ENCODE results near the gene CLSTN1. TPM values are rescaled to one million over a fixed set of nuclear protein-coding genes. Genes with fewer than 3 reads are reported as not detected.
"Not testable (repeated sequence)": the region's sequence is repeated elsewhere in the genome, so short reads cannot be mapped to it uniquely, and the experiment has no call there.

Gene CLSTN1
- total RNA-seq, 1 donor from 2014 or later, result 126 TPM

- H3K4me3 Mint-ChIP-seq (ENCODE audit: unreplicated experiment), result no peak overlapping the region
- peak; percentile 57 for DNase-seq (ENCODE audit: low spot score)
- peaks cover 5% of the 10 kb centered on the region for H3K36me3 Mint-ChIP-seq (ENCODE audit: low read depth)
- peaks cover 27% of the 10 kb centered on the region for H3K4me1 Mint-ChIP-seq (ENCODE audit: low read depth)
- peak overlapping the region; percentile 54 for H3K27ac Mint-ChIP-seq (ENCODE audit: unreplicated experiment)
- H3K27me3 Mint-ChIP-seq (ENCODE audit: low read depth), result no peaks in the 10 kb centered on the region
- no peak for TF ChIP-seq CTCF (IDR thresholded peaks at IDR 0.05)
- H3K9me3 Mint-ChIP-seq (ENCODE audit: low read depth), result no peaks in the 10 kb centered on the region
These were observed 55.6 kb downstream of the CLSTN1 start for GRCh38 chr1:9767964-9768668.

GRCh38 chr1:9766759-9767442, 56.9 kb downstream of the CLSTN1 start:
- peak; percentile 46 for DNase-seq (ENCODE audit: low spot score)
- H3K4me3 Mint-ChIP-seq (ENCODE audit: unreplicated experiment), result no peak overlapping the region
- H3K4me1 Mint-ChIP-seq (ENCODE audit: low read depth), result peaks cover 27% of the 10 kb centered on the region
- H3K27me3 Mint-ChIP-seq (ENCODE audit: low read depth), result no peaks in the 10 kb centered on the region
- no peaks in the 10 kb centered on the region for H3K9me3 Mint-ChIP-seq (ENCODE audit: low read depth)
- peak overlapping the region; percentile 94 for H3K27ac Mint-ChIP-seq (ENCODE audit: unreplicated experiment)
- no peaks in the 10 kb centered on the region for H3K36me3 Mint-ChIP-seq (ENCODE audit: low read depth)
- TF ChIP-seq CTCF (IDR thresholded peaks at IDR 0.05), result no peak

- Mint-ChIP-seq H3K27me3 (ENCODE audit: low read depth) (no peaks in the 10 kb centered on the region), H3K4me1 (ENCODE audit: low read depth) (peaks cover 27% of the 10 kb centered on the region), H3K9me3 (ENCODE audit: low read depth) (no peaks in the 10 kb centered on the region), H3K27ac (ENCODE audit: unreplicated experiment) (no peak overlapping the region), H3K36me3 (ENCODE audit: low read depth) (no peaks in the 10 kb centered on the region), H3K4me3 (ENCODE audit: unreplicated experiment) (no peak overlapping the region)
- peak; percentile 8 for DNase-seq (ENCODE audit: low spot score)
- no peak for TF ChIP-seq CTCF (IDR thresholded peaks at IDR 0.05)
These were observed 59.2 kb downstream of the CLSTN1 start for GRCh38 chr1:9764550-9764949.

GRCh38 chr1:9763914-9764313, 59.9 kb downstream of the CLSTN1 start:
- no peak for DNase-seq (ENCODE audit: low spot score)
- Mint-ChIP-seq H3K4me3 (ENCODE audit: unreplicated experiment) (no peak overlapping the region), H3K27ac (ENCODE audit: unreplicated experiment) (peak overlapping the region; percentile 32), H3K27me3 (ENCODE audit: low read depth) (no peaks in the 10 kb centered on the region), H3K9me3 (ENCODE audit: low read depth) (no peaks in the 10 kb centered on the region), H3K36me3 (ENCODE audit: low read depth) (no peaks in the 10 kb centered on the region), H3K4me1 (ENCODE audit: low read depth) (peaks cover 27% of the 10 kb centered on the region)
- TF ChIP-seq CTCF (IDR thresholded peaks at IDR 0.05), result no peak

- peaks cover 25% of the 10 kb centered on the region for H3K4me1 Mint-ChIP-seq (ENCODE audit: low read depth)
- H3K4me3 Mint-ChIP-seq (ENCODE audit: unreplicated experiment); H3K9me3 Mint-ChIP-seq (ENCODE audit: low read depth); H3K27ac Mint-ChIP-seq (ENCODE audit: unreplicated experiment); H3K36me3 Mint-ChIP-seq (ENCODE audit: low read depth); H3K27me3 Mint-ChIP-seq (ENCODE audit: low read depth): not testable (repeated sequence)
- peak; percentile 40 for DNase-seq (ENCODE audit: low spot score)
These were observed 61.3 kb downstream of the CLSTN1 start for GRCh38 chr1:9762446-9762845.

All from chondrocyte (in vitro differentiated cells).